GM12873 (cell line): ENCODE measurements around the gene CD14.

Experiments
- CTCF ChIP-seq: IDR thresholded peaks from 2 replicates; pipeline ENCODE4 v1.5.1; 2012; ENCODE audit warnings: low read depth, mild to moderate bottlenecking, moderate library complexity, low read length, control low read depth; ENCODE audit not compliant: insufficient read depth; ENCODE audit errors: missing control alignments

Gene CD14

GRCh38 chr5:140609126-140609525 is 23.8 kb downstream of the CD14 start:
- no peak for TF ChIP-seq CTCF

- TF ChIP-seq CTCF: no peak
Observed at GRCh38 chr5:140608722-140609121, 24.3 kb downstream of the CD14 start.

GRCh38 chr5:140607031-140607430 is 25.9 kb downstream of the CD14 start:
- TF ChIP-seq CTCF: no peak

GRCh38 chr5:140605879-140606278 is 27.1 kb downstream of the CD14 start:
- TF ChIP-seq CTCF: no peak

GRCh38 chr5:140603734-140604133 is 29.2 kb downstream of the CD14 start:
- no peak for TF ChIP-seq CTCF

- no peak for TF ChIP-seq CTCF
Observed at GRCh38 chr5:140602147-140602546, 30.8 kb downstream of the CD14 start.

GRCh38 chr5:140600096-140600495 is 32.9 kb downstream of the CD14 start:
- TF ChIP-seq CTCF: no peak

GRCh38 chr5:140598836-140599235 is 34.1 kb downstream of the CD14 start:
- TF ChIP-seq CTCF: no peak
